Mucosa of rectum (tissue), 2 donors: ENCODE measurements around the gene PRR23E.

Experiments
- H3K27ac ChIP-seq, 2 donors: one replicate each; pipeline ENCODE4 v1.7.0; 2013; ENCODE audit warnings: inconsistent platforms in 2 of 2, low read depth in 2 of 2, low read length in 2 of 2
- H3K27me3 ChIP-seq, 2 donors: one replicate each; pipeline ENCODE4 v1.7.0; 2013; ENCODE audit warnings: low read length in 2 of 2; ENCODE audit not compliant: control insufficient read depth in 2 of 2, insufficient read depth in 2 of 2
- H3K36me3 ChIP-seq, 2 donors: one replicate each; pipeline ENCODE4 v1.7.0; 2013; ENCODE audit warnings: low read length in 2 of 2; ENCODE audit not compliant: control insufficient read depth in 2 of 2, insufficient read depth in 2 of 2
- H3K4me1 ChIP-seq, 2 donors: one replicate each; pipeline ENCODE4 v1.7.0; 2013; ENCODE audit warnings: low read length in 2 of 2, mild to moderate bottlenecking in 1 of 2; ENCODE audit not compliant: control insufficient read depth in 2 of 2, insufficient read depth in 2 of 2
- H3K4me3 ChIP-seq, 2 donors: one replicate each; pipeline ENCODE4 v1.7.0; 2013; ENCODE audit warnings: low read length in 2 of 2
- H3K9ac ChIP-seq, 2 donors: one replicate each; pipeline ENCODE4 v1.7.0; 2013; ENCODE audit warnings: low read length in 2 of 2, low read depth in 1 of 2, mild to moderate bottlenecking in 1 of 2
- H3K9me3 ChIP-seq, 2 donors: one replicate each; pipeline ENCODE4 v1.7.0; 2013; ENCODE audit warnings: low read length in 2 of 2; ENCODE audit not compliant: control insufficient read depth in 2 of 2
- donor health status: healthy.
- donor health status: Normal muscosa, but diverticular disease.

PRR23E gene

GRCh38 chr3:127208483-127209100 lies 15.7 kb downstream of the PRR23E start:
- Histone ChIP-seq H3K9me3 (no peaks in the 10 kb centered on the region), H3K27me3 (no peaks in the 10 kb centered on the region), H3K4me3 (no peak overlapping the region), H3K4me1 (no peaks in the 10 kb centered on the region), H3K27ac (no peak overlapping the region), H3K36me3 (no peaks in the 10 kb centered on the region), H3K9ac (no peak overlapping the region)

GRCh38 chr3:127209155-127209839 lies 16.4 kb downstream of the PRR23E start:
- Histone ChIP-seq H3K36me3 (no peaks in the 10 kb centered on the region), H3K9me3 (no peaks in the 10 kb centered on the region), H3K4me3 (no peak overlapping the region), H3K9ac (no peak overlapping the region), H3K27ac (no peak overlapping the region), H3K4me1 (no peaks in the 10 kb centered on the region), H3K27me3 (no peaks in the 10 kb centered on the region)

GRCh38 chr3:127209840-127210653 lies 17.1 kb downstream of the PRR23E start:
- Histone ChIP-seq H3K4me3 (no peak overlapping the region), H3K36me3 (no peaks in the 10 kb centered on the region), H3K27me3 (no peaks in the 10 kb centered on the region), H3K9me3 (no peaks in the 10 kb centered on the region), H3K27ac (no peak overlapping the region), H3K4me1 (no peaks in the 10 kb centered on the region), H3K9ac (no peak overlapping the region)

GRCh38 chr3:127210654-127210943 lies 17.7 kb downstream of the PRR23E start:
- Histone ChIP-seq H3K9me3 (no peaks in the 10 kb centered on the region), H3K4me3 (no peak overlapping the region), H3K36me3 (no peaks in the 10 kb centered on the region), H3K27me3 (no peaks in the 10 kb centered on the region), H3K4me1 (no peaks in the 10 kb centered on the region), H3K9ac (no peak overlapping the region), H3K27ac (no peak overlapping the region)

GRCh38 chr3:127211118-127212060 lies 18.5 kb downstream of the PRR23E start:
- Histone ChIP-seq H3K36me3 (no peaks in the 10 kb centered on the region), H3K4me1 (no peaks in the 10 kb centered on the region), H3K27ac (no peak overlapping the region), H3K9ac (no peak overlapping the region), H3K9me3 (no peaks in the 10 kb centered on the region), H3K4me3 (no peak overlapping the region), H3K27me3 (peaks cover 0 to 3% of the 10 kb centered on the region in 2 donors)

GRCh38 chr3:127212231-127212630 lies 19.3 kb downstream of the PRR23E start:
- Histone ChIP-seq H3K36me3 (no peaks in the 10 kb centered on the region), H3K27ac (no peak overlapping the region), H3K4me1 (no peaks in the 10 kb centered on the region), H3K4me3 (no peak overlapping the region), H3K9me3 (no peaks in the 10 kb centered on the region), H3K27me3 (peaks cover 0 to 5% of the 10 kb centered on the region in 2 donors), H3K9ac (no peak overlapping the region)

- H3K4me1 ChIP-seq: no peaks in the 10 kb centered on the region
- no peak overlapping the region for H3K27ac ChIP-seq
These were observed 19.8 kb downstream of the PRR23E start for GRCh38 chr3:127212711-127213110.

GRCh38 chr3:127213381-127213918 lies 20.5 kb downstream of the PRR23E start:
- Histone ChIP-seq H3K4me3 (no peak overlapping the region), H3K27ac (no peak overlapping the region), H3K9ac (no peak overlapping the region), H3K27me3 (peaks cover 0 to 11% of the 10 kb centered on the region in 2 donors), H3K36me3 (no peaks in the 10 kb centered on the region), H3K4me1 (no peaks in the 10 kb centered on the region), H3K9me3 (no peaks in the 10 kb centered on the region)

More at GRCh38 chr3:127212711-127213110, 19.8 kb downstream of the PRR23E start:
- no peak overlapping the region for H3K4me3 ChIP-seq
- H3K36me3 ChIP-seq: no peaks in the 10 kb centered on the region
- no peak overlapping the region for H3K9ac ChIP-seq
- no peaks in the 10 kb centered on the region for H3K9me3 ChIP-seq
- H3K27me3 ChIP-seq: peaks cover 0 to 5% of the 10 kb centered on the region in 2 donors

- H3K27ac ChIP-seq: no peak overlapping the region
- no peaks in the 10 kb centered on the region for H3K9me3 ChIP-seq
- H3K27me3 ChIP-seq: peaks cover 0 to 13% of the 10 kb centered on the region in 2 donors
- no peak overlapping the region for H3K9ac ChIP-seq
- H3K4me1 ChIP-seq: no peaks in the 10 kb centered on the region
- H3K36me3 ChIP-seq: no peaks in the 10 kb centered on the region
- H3K4me3 ChIP-seq: no peak overlapping the region
These were observed 22.0 kb downstream of the PRR23E start for GRCh38 chr3:127214975-127215374.
